Measurements from ENCODE around the gene AKR1D1. TPM values are rescaled to one million over a fixed set of nuclear protein-coding genes. Genes with fewer than 3 reads are reported as not detected.

The AKR1D1 gene
- total RNA-seq, 1 experiment from 2014 or later, result not detected

DNA sequence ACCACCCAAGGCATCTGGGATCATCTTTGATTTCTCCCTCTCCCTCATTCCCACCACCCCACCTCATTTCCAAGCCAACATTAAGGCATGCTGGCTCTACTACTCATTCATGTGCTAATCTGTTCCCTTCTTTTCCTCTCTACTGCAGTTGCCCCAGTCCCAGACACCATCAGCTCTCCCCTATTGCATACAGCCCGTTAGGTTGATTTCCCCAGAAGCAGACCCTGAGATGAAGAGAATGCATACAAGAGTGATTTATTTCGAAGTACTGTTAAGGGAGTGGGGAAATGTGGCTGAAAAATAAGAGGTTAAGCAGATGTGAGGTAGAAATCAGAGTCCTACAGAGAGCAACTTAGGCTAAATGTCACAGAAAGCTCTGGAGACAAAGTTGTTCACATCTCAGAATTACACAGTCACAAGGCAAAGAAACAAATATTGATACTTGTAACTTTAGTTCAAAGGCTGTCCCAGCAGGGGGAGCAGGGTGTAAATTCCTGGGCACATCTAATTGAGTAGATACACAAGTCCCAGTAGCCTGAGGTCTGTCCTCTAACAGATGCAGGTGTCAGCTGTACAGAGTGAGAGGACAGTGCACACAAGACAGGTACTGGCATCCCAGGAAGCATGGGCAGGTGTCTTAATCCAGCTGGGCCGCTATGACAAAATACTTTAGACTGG, 20.9 kb downstream of the AKR1D1 start:
- no peaks in the 10 kb centered on the region for H3K27me3 ChIP-seq (ENCODE audit: control insufficient read depth, insufficient read depth, low read length)
- ChIA-PET POLR2A (no interaction called here), CTCF (no interaction called here)
- H3K36me3 ChIP-seq (ENCODE audit: control insufficient read depth, insufficient read depth, low read length), result no peaks in the 10 kb centered on the region
- no peaks in the 10 kb centered on the region for H3K4me1 ChIP-seq (ENCODE audit: control insufficient read depth, insufficient read depth, low read length)
- no peak overlapping the region for H3K4me3 ChIP-seq (ENCODE audit: low read depth in 2 of 2, low read length in 2 of 2)
- no peak overlapping the region for H3K27ac ChIP-seq (ENCODE audit: low read length)
- TF ChIP-seq, protein P1, sequence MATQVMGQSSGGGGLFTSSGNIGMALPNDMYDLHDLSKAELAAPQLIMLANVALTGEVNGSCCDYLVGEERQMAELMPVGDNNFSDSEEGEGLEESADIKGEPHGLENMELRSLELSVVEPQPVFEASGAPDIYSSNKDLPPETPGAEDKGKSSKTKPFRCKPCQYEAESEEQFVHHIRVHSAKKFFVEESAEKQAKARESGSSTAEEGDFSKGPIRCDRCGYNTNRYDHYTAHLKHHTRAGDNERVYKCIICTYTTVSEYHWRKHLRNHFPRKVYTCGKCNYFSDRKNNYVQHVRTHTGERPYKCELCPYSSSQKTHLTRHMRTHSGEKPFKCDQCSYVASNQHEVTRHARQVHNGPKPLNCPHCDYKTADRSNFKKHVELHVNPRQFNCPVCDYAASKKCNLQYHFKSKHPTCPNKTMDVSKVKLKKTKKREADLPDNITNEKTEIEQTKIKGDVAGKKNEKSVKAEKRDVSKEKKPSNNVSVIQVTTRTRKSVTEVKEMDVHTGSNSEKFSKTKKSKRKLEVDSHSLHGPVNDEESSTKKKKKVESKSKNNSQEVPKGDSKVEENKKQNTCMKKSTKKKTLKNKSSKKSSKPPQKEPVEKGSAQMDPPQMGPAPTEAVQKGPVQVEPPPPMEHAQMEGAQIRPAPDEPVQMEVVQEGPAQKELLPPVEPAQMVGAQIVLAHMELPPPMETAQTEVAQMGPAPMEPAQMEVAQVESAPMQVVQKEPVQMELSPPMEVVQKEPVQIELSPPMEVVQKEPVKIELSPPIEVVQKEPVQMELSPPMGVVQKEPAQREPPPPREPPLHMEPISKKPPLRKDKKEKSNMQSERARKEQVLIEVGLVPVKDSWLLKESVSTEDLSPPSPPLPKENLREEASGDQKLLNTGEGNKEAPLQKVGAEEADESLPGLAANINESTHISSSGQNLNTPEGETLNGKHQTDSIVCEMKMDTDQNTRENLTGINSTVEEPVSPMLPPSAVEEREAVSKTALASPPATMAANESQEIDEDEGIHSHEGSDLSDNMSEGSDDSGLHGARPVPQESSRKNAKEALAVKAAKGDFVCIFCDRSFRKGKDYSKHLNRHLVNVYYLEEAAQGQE (IDR thresholded peaks at IDR 0.05; ENCODE audit: insufficient read depth in 1 of 2, low read depth in 2 of 2, low read length in 1 of 2), result no peak
- TF ChIP-seq TCF7L2 (IDR thresholded peaks at IDR 0.05; ENCODE audit: low read depth, low read length) (0 out of 2 replicates have a peak, but pooled peaks have one; percentile 21), CTCF (IDR thresholded peaks at IDR 0.05) (peak; percentile 47), POLR2AphosphoS5 (IDR thresholded peaks at IDR 0.05; ENCODE audit: low read depth, low read length) (no peak)
- intact Hi-C loops (cut with micrococcal nuclease; ENCODE audit: unreplicated experiment), result loop anchor here (5.0 kb wide), 1 partner anchor 640 kb away; no protein-coding TSS in a partner anchor
- DNase-seq (ENCODE audit: low read depth, low spot score) (no peak), ATAC-seq (0 out of 2 replicates have a peak, but pooled peaks have one; percentile 66)
- no TSS peak for BruUV-seq (replicated peaks)
- H3K9me3 ChIP-seq (ENCODE audit: control insufficient read depth, insufficient read depth, low read depth, low read length), result no peaks in the 10 kb centered on the region
- in situ Hi-C loops (cut with HindIII; ENCODE audit: low pct_unique_long_range_greater_than_20kb, low sequenced_read_pairs), result no loop called here

GRCh38 chr7:138099813-138100212, 23.6 kb downstream of the AKR1D1 start:
- TF ChIP-seq POLR2AphosphoS5 (IDR thresholded peaks at IDR 0.05; ENCODE audit: low read depth, low read length) (no peak), TCF7L2 (IDR thresholded peaks at IDR 0.05; ENCODE audit: low read depth, low read length) (no peak), SIN3A (IDR thresholded peaks at IDR 0.05; ENCODE audit: borderline replicate concordance, insufficient read depth, low read depth, low read length) (no peak), CTCF (IDR thresholded peaks at IDR 0.05) (no peak)
- TF ChIP-seq, protein P1 (IDR thresholded peaks at IDR 0.05; ENCODE audit: insufficient read depth in 1 of 2, low read depth in 2 of 2, low read length in 1 of 2), result no peak
- H3K4me3 ChIP-seq (ENCODE audit: low read depth in 2 of 2, low read length in 2 of 2), result no peak overlapping the region
- intact Hi-C loops (cut with micrococcal nuclease; ENCODE audit: unreplicated experiment), result loop anchor here (2.0 to 5.0 kb wide), 2 partner anchors 53 to 637 kb away; no protein-coding TSS in a partner anchor
- H3K27me3 ChIP-seq (ENCODE audit: control insufficient read depth, insufficient read depth, low read length), result no peaks in the 10 kb centered on the region; the same call in 1 of the 2 replicates
- H3K27ac ChIP-seq (ENCODE audit: low read length), result no peak overlapping the region
- no peaks in the 10 kb centered on the region for H3K4me1 ChIP-seq (ENCODE audit: control insufficient read depth, insufficient read depth, low read length)
- ChIA-PET POLR2A (no interaction called here), CTCF (no interaction called here)
- H3K9me3 ChIP-seq (ENCODE audit: control insufficient read depth, insufficient read depth, low read depth, low read length), result no peaks in the 10 kb centered on the region
- in situ Hi-C loops (cut with HindIII; ENCODE audit: low pct_unique_long_range_greater_than_20kb, low sequenced_read_pairs), result no loop called here
- DNase-seq (ENCODE audit: low read depth, low spot score), result no peak
- no peaks in the 10 kb centered on the region for H3K36me3 ChIP-seq (ENCODE audit: control insufficient read depth, insufficient read depth, low read length)
- BruUV-seq (replicated peaks), result no TSS peak
- no peak for ATAC-seq
